HepG2 (cell line): ENCODE results near the gene MTFR1L.

Experiments used
- EZH2 ChIP-seq: conservative IDR thresholded peaks from 2 replicates; pipeline ENCODE4 v1.6.1; 2012; ENCODE audit warnings: mild to moderate bottlenecking, low read depth, low read length, moderate library complexity
- MED1 ChIP-seq: sonication (generic); formaldehyde crosslinking; IDR thresholded peaks from 2 replicates; pipeline ENCODE4 v1.4.0; 2020; ENCODE audit warnings: missing genetic modification reagents
- PATZ1 ChIP-seq: sonication (generic); formaldehyde crosslinking; IDR thresholded peaks from 2 replicates; pipeline ENCODE4 v1.4.0; 2020; ENCODE audit warnings: missing genetic modification reagents
- SMC3 ChIP-seq: IDR thresholded peaks from 2 replicates; pipeline ENCODE4 v1.6.1; 2011; ENCODE audit warnings: low read length, improper control_type of control experiment
- SP140L ChIP-seq: sonication (generic); formaldehyde crosslinking; IDR thresholded peaks from 2 replicates; pipeline ENCODE4 v1.4.0; 2020; ENCODE audit warnings: missing genetic modification reagents, borderline replicate concordance
- TF ChIP-seq, protein P1 (sequence below): sonication (generic); formaldehyde crosslinking; IDR thresholded peaks from 2 replicates; pipeline ENCODE4 v1.5.0; 2020; ENCODE audit warnings: mild to moderate bottlenecking, missing genetic modification reagents, moderate library complexity

- no peak for TF ChIP-seq SP140L (CRISPR knock-in tag)
- TF ChIP-seq EZH2 = no peak
- no peak for TF ChIP-seq PATZ1
- no peak for TF ChIP-seq SMC3
- no peak for TF ChIP-seq MED1 (CRISPR knock-in tag)
- TF ChIP-seq, protein P1, sequence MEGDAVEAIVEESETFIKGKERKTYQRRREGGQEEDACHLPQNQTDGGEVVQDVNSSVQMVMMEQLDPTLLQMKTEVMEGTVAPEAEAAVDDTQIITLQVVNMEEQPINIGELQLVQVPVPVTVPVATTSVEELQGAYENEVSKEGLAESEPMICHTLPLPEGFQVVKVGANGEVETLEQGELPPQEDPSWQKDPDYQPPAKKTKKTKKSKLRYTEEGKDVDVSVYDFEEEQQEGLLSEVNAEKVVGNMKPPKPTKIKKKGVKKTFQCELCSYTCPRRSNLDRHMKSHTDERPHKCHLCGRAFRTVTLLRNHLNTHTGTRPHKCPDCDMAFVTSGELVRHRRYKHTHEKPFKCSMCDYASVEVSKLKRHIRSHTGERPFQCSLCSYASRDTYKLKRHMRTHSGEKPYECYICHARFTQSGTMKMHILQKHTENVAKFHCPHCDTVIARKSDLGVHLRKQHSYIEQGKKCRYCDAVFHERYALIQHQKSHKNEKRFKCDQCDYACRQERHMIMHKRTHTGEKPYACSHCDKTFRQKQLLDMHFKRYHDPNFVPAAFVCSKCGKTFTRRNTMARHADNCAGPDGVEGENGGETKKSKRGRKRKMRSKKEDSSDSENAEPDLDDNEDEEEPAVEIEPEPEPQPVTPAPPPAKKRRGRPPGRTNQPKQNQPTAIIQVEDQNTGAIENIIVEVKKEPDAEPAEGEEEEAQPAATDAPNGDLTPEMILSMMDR = no peak
These were observed 60.8 kb downstream of the MTFR1L start for GRCh38 chr1:25880518-25880917.
